ENCODE measurements around the gene TBC1D23. TPM values are rescaled to one million over a fixed set of nuclear protein-coding genes. Genes with fewer than 3 reads are reported as not detected.

Gene TBC1D23
- polyA plus RNA-seq, 1 experiment = 65.7 TPM

- H3K27me3 ChIP-seq (ENCODE audit: control insufficient read depth, insufficient read depth, low read length) = no peaks in the 10 kb centered on the region
- CTCF ChIA-PET = interaction anchor here (1.2 kb wide), 1 partner anchor 97 kb away, joined by 3 read pairs; no protein-coding TSS in a partner anchor
- DNase-seq (ENCODE audit: low read depth, low spot score) = no peak
Observed at GRCh38 chr3:100366424-100366823, 105.6 kb downstream of the TBC1D23 start.

GRCh38 chr3:100368441-100368840 is 107.6 kb downstream of the TBC1D23 start:
- no peaks in the 10 kb centered on the region for H3K9me3 ChIP-seq (ENCODE audit: control insufficient read depth, insufficient read depth, low read length)
- POLR2A ChIA-PET = interaction anchor here (0.7 kb wide), 1 partner anchor 33 kb away, joined by 3 read pairs; the partner anchor contains the start of gene LNP1
- CTCF ChIA-PET = no interaction called here
- H3K27me3 ChIP-seq (ENCODE audit: control insufficient read depth, insufficient read depth, low read length) = no peaks in the 10 kb centered on the region
- no peak for TF ChIP-seq CTCF (IDR thresholded peaks at IDR 0.05; ENCODE audit: low read depth, low read length)
- H3K27ac ChIP-seq (ENCODE audit: low read depth, low read length) = no peak overlapping the region
- no peak for DNase-seq (ENCODE audit: low read depth, low spot score)
- H3K4me3 ChIP-seq (ENCODE audit: low read depth, low read length) = no peak overlapping the region

More at GRCh38 chr3:100366424-100366823, 105.6 kb downstream of the TBC1D23 start:
- TF ChIP-seq CTCF (IDR thresholded peaks at IDR 0.05; ENCODE audit: low read depth, low read length) = no peak
- Histone ChIP-seq H3K4me3 (ENCODE audit: low read depth, low read length) (no peak overlapping the region), H3K27ac (ENCODE audit: low read depth, low read length) (no peak overlapping the region), H3K9me3 (ENCODE audit: control insufficient read depth, insufficient read depth, low read length) (no peaks in the 10 kb centered on the region)
- POLR2A ChIA-PET = no interaction called here

GRCh38 chr3:100370756-100371155 is 110.0 kb downstream of the TBC1D23 start:
- no peak overlapping the region for H3K4me3 ChIP-seq (ENCODE audit: low read depth, low read length)
- H3K9me3 ChIP-seq (ENCODE audit: control insufficient read depth, insufficient read depth, low read length) = no peaks in the 10 kb centered on the region
- TF ChIP-seq CTCF (IDR thresholded peaks at IDR 0.05; ENCODE audit: low read depth, low read length) = no peak
- POLR2A ChIA-PET = no interaction called here
- H3K27me3 ChIP-seq (ENCODE audit: control insufficient read depth, insufficient read depth, low read length) = no peaks in the 10 kb centered on the region
- CTCF ChIA-PET = no interaction called here
- no peak for DNase-seq (ENCODE audit: low read depth, low spot score)
- H3K27ac ChIP-seq (ENCODE audit: low read depth, low read length) = no peak overlapping the region

- Histone ChIP-seq H3K9me3 (ENCODE audit: control insufficient read depth, insufficient read depth, low read length) (no peaks in the 10 kb centered on the region), H3K27ac (ENCODE audit: low read depth, low read length) (no peak overlapping the region), H3K4me3 (ENCODE audit: low read depth, low read length) (no peak overlapping the region), H3K27me3 (ENCODE audit: control insufficient read depth, insufficient read depth, low read length) (no peaks in the 10 kb centered on the region)
- ChIA-PET POLR2A (interaction anchor here (1.4 kb wide), 1 partner anchor 27 kb away, joined by 4 read pairs; the partner anchor contains the start of genes LNP1 and TOMM70), CTCF (interaction anchor here (1.1 kb wide), 1 partner anchor 9 kb away, joined by 4 read pairs; no protein-coding TSS in a partner anchor)
- TF ChIP-seq CTCF (IDR thresholded peaks at IDR 0.05; ENCODE audit: low read depth, low read length) = no peak
- no peak for DNase-seq (ENCODE audit: low read depth, low spot score)
Observed at GRCh38 chr3:100374521-100374920, 113.7 kb downstream of the TBC1D23 start.

Other genes starting within 250 kb of the TBC1D23 start
- 75.5 and 90.7 TPM in 2 replicates for gene FILIP1L, start 146.5 kb upstream of the TBC1D23 start, polyA plus RNA-seq (2011; rRNA removed)
- gene NIT2, start 73.8 kb downstream of the TBC1D23 start, polyA plus RNA-seq (2011; rRNA removed) = 48.1 and 60.9 TPM in 2 replicates
- gene TOMM70, start 140.1 kb downstream of the TBC1D23 start, polyA plus RNA-seq (2011; rRNA removed) = 40.1 and 53.7 TPM in 2 replicates
- gene LNP1, start 140.5 kb downstream of the TBC1D23 start, polyA plus RNA-seq (2011; rRNA removed) = 2.7 and 3.3 TPM in 2 replicates
- 33.0 and 42.8 TPM in 2 replicates for gene TMEM45A, start 231.6 kb downstream of the TBC1D23 start, polyA plus RNA-seq (2011; rRNA removed)

All from AG04450 (cell line).